Measurements from ENCODE around the gene ZGPAT.

GRCh38 chr20:63766695-63767426 is 59.0 kb downstream of the ZGPAT start:
- TF ChIP-seq CTCF (IDR thresholded peaks at IDR 0.05; ENCODE audit: low read depth, low read length), result no peak
- no peak for TF ChIP-seq POLR2A (IDR thresholded peaks at IDR 0.05; ENCODE audit: extremely low read depth, insufficient read length)
